ENCODE measurements around the gene HTR4.

- TF ChIP-seq CTCF (conservative IDR thresholded peaks at IDR 0.05; ENCODE audit: low read length) (no peak), EZH2phosphoT487 (IDR thresholded peaks at IDR 0.05; ENCODE audit: borderline replicate concordance) (no peak)
These were observed 207.7 kb downstream of the HTR4 start for GRCh38 chr5:148446611-148447010.
